ENCODE measurements around the gene BICDL2.

BICDL2 gene

GRCh38 chr16:3036726-3037315 lies at the start of gene BICDL2:
TSS of gene BICDL2 (minus strand) at chr16:3036944. CDS start at chr16:3035496, 1,448 bp downstream.
- no peak for TF ChIP-seq CTCF (IDR thresholded peaks at IDR 0.05)

GRCh38 chr16:3085868-3086595 lies 49.3 kb upstream of the BICDL2 start:
- no peak for TF ChIP-seq CTCF (IDR thresholded peaks at IDR 0.05)

GRCh38 chr16:3084969-3085670 lies 48.4 kb upstream of the BICDL2 start:
- TF ChIP-seq CTCF (IDR thresholded peaks at IDR 0.05) = no peak

- TF ChIP-seq CTCF (IDR thresholded peaks at IDR 0.05) = no peak
These were observed 47.7 kb upstream of the BICDL2 start for GRCh38 chr16:3084491-3084890.

- no peak for TF ChIP-seq CTCF (IDR thresholded peaks at IDR 0.05)
These were observed 43.3 kb upstream of the BICDL2 start for GRCh38 chr16:3080024-3080423.

GRCh38 chr16:3076577-3076976 lies 39.8 kb upstream of the BICDL2 start:
- TF ChIP-seq CTCF (IDR thresholded peaks at IDR 0.05) = no peak

- TF ChIP-seq CTCF (IDR thresholded peaks at IDR 0.05) = no peak
These were observed 38.8 kb upstream of the BICDL2 start for GRCh38 chr16:3075523-3075915.

Data from LNCAP (cell line).